ENCODE data around the gene LDLRAD2.

- TF ChIP-seq, protein P1, sequence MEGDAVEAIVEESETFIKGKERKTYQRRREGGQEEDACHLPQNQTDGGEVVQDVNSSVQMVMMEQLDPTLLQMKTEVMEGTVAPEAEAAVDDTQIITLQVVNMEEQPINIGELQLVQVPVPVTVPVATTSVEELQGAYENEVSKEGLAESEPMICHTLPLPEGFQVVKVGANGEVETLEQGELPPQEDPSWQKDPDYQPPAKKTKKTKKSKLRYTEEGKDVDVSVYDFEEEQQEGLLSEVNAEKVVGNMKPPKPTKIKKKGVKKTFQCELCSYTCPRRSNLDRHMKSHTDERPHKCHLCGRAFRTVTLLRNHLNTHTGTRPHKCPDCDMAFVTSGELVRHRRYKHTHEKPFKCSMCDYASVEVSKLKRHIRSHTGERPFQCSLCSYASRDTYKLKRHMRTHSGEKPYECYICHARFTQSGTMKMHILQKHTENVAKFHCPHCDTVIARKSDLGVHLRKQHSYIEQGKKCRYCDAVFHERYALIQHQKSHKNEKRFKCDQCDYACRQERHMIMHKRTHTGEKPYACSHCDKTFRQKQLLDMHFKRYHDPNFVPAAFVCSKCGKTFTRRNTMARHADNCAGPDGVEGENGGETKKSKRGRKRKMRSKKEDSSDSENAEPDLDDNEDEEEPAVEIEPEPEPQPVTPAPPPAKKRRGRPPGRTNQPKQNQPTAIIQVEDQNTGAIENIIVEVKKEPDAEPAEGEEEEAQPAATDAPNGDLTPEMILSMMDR (IDR thresholded peaks at IDR 0.05): no peak
- no peak for TF ChIP-seq POLR2A (IDR thresholded peaks at IDR 0.05)
These were observed 4.7 kb downstream of the LDLRAD2 start for GRCh38 chr1:21816602-21817302.
